CD14-positive monocyte (primary cell): ENCODE measurements around the gene PERCC1. TPM values are rescaled to one million over a fixed set of nuclear protein-coding genes. Genes with fewer than 3 reads are reported as not detected.

ENCODE experiments used
- DNase-seq, 3 donors: peaks; one replicate each; pipeline ENCODE4 v3.0.0-alpha.2; 2011 to 2022
- H2AFZ ChIP-seq: 2 replicates; pipeline ENCODE4 v1.6.0; 2012; ENCODE audit warnings: mild to moderate bottlenecking, low read depth, low read length, inconsistent platforms; ENCODE audit not compliant: insufficient read depth, poor library complexity, severe bottlenecking
- H3K27ac ChIP-seq, 2 donors: 1 replicate in 1 of 2; 2 replicates in 1 of 2; pipeline ENCODE4 v1.5.1; 2012 to 2013; ENCODE audit warnings: low read length in 2 of 2, control low read depth in 1 of 2, inconsistent platforms in 1 of 2, low read depth in 1 of 2, mild to moderate bottlenecking in 1 of 2
- H3K27me3 ChIP-seq, 2 donors: one replicate each; pipeline versions ENCODE4 v1.6.0 to v1.6.1; 2011 to 2013; ENCODE audit warnings: low read length in 2 of 2; ENCODE audit not compliant: control insufficient read depth in 2 of 2, insufficient read depth in 2 of 2
- H3K36me3 ChIP-seq, 2 donors: replicated peaks in 1 of 2; 1 replicate in 1 of 2; 2 replicates in 1 of 2; pipeline versions ENCODE4 v1.5.1 to v1.6.1; 2012 to 2013; ENCODE audit warnings: low read length in 2 of 2, control low read depth in 1 of 2, inconsistent platforms in 1 of 2, mild to moderate bottlenecking in 1 of 2; ENCODE audit not compliant: insufficient read depth in 2 of 2, control insufficient read depth in 1 of 2
- H3K4me1 ChIP-seq, 2 donors: 1 replicate in 1 of 2; 2 replicates in 1 of 2; pipeline versions ENCODE4 v1.5.1 to v1.6.1; 2012 to 2013; ENCODE audit warnings: low read length in 2 of 2, control low read depth in 1 of 2, inconsistent platforms in 1 of 2, mild to moderate bottlenecking in 1 of 2, moderate library complexity in 1 of 2; ENCODE audit not compliant: insufficient read depth in 2 of 2, control insufficient read depth in 1 of 2
- H3K4me2 ChIP-seq: replicated peaks from 2 replicates; pipeline ENCODE3; 2012; ENCODE audit warnings: low read length, moderate library complexity, mild to moderate bottlenecking; ENCODE audit not compliant: poor library complexity, severe bottlenecking; ENCODE audit errors: extremely low read depth
- H3K4me3 ChIP-seq, 3 experiments: fragments of 200-600 bp in 1 of 3; sonication (generic) in 1 of 3; replicated peaks in 1 of 3; 1 replicate in 2 of 3; 2 replicates in 1 of 3; pipeline ENCODE4 v1.5.1; 2011 to 2013; ENCODE audit warnings: low read length in 3 of 3, mild to moderate bottlenecking in 3 of 3, control low read depth in 2 of 3, low read depth in 2 of 3, inconsistent platforms in 1 of 3, moderate library complexity in 1 of 3
- H3K79me2 ChIP-seq: 2 replicates; pipeline ENCODE4 v1.6.0; 2012; ENCODE audit warnings: mild to moderate bottlenecking, control low read depth, inconsistent platforms, low read length, moderate library complexity; ENCODE audit not compliant: insufficient read depth
- H3K9ac ChIP-seq: 2 replicates; pipeline ENCODE4 v1.6.0; 2017; ENCODE audit warnings: low read length, mild to moderate bottlenecking; ENCODE audit not compliant: insufficient read depth, poor library complexity, severe bottlenecking
- H3K9me3 ChIP-seq, 2 donors: replicated peaks in 1 of 2; 1 replicate in 1 of 2; 2 replicates in 1 of 2; pipeline versions ENCODE4 v1.5.1 to v1.6.1; 2012 to 2013; ENCODE audit warnings: low read length in 2 of 2, control low read depth in 1 of 2; ENCODE audit not compliant: control insufficient read depth in 1 of 2, insufficient read depth in 1 of 2
- H4K20me1 ChIP-seq: 2 replicates; pipeline ENCODE4 v1.6.0; 2012; ENCODE audit warnings: mild to moderate bottlenecking, low read length, control low read depth, moderate library complexity; ENCODE audit not compliant: insufficient read depth
- H3K27ac Mint-ChIP-seq, 7 donors: one replicate each; pipeline ENCODE4 v1.8.0; 2020; ENCODE audit warnings: mild to moderate bottlenecking in 7 of 7, mixed read lengths in 7 of 7, moderate library complexity in 6 of 7, inconsistent platforms in 2 of 7
- H3K27me3 Mint-ChIP-seq, 3 donors: one replicate each; pipeline ENCODE4 v1.8.0; 2021 to 2022; ENCODE audit warnings: low read depth in 3 of 3, mild to moderate bottlenecking in 3 of 3, mixed read lengths in 3 of 3, moderate library complexity in 3 of 3, inconsistent platforms in 1 of 3
- H3K36me3 Mint-ChIP-seq, 2 donors: one replicate each; pipeline ENCODE4 v1.8.0; 2020; ENCODE audit warnings: mixed read lengths in 2 of 2, inconsistent platforms in 1 of 2, mild to moderate bottlenecking in 1 of 2
- H3K4me1 Mint-ChIP-seq: one replicate; pipeline ENCODE4 v1.8.0; 2020; ENCODE audit warnings: mild to moderate bottlenecking, mixed read lengths
- H3K4me3 Mint-ChIP-seq, 2 donors: one replicate each; pipeline ENCODE4 v1.8.0; 2020; ENCODE audit warnings: mild to moderate bottlenecking in 2 of 2, mixed read lengths in 2 of 2, moderate library complexity in 1 of 2
- H3K9me3 Mint-ChIP-seq, 7 donors: one replicate each; pipeline ENCODE4 v1.8.0; 2020 to 2022; ENCODE audit warnings: mixed read lengths in 7 of 7, mild to moderate bottlenecking in 6 of 7, moderate library complexity in 6 of 7, inconsistent platforms in 2 of 7
- WGBS: methylation state at CpG from one replicate; pipeline ENCODE4 v1.1.5; 2013; ENCODE audit warnings: missing lambda C conversion rate; ENCODE audit not compliant: insufficient coverage; 5-methylcytosine and 5-hydroxymethylcytosine counted together
- intact Hi-C, 2 donors: fragments of 100-400 bp; cut with micrococcal nuclease; formaldehyde crosslinking; loops; one replicate each; pipeline versions ENCODE4 v1.15.0 to v1.15.1; 2023
- polyA plus RNA-seq, 3 donors: library from polyadenylated mRNA; depleted of rRNA in 1 of 3; unstranded in 2 of 3; stranded (reverse) in 1 of 3; fragments of 300-500 nt in 2 of 3; fragments of >200 nt in 1 of 3; fragmentation: Illumina TruSeq in 2 of 3; gene quantifications; 1 replicate in 2 of 3; 2 replicates in 1 of 3; pipeline ENCODE4 v1.2.3, GENCODE V29; 2012 to 2021
- TF ChIP-seq, protein P1 (sequence below): fragments of 200-600 bp; IDR thresholded peaks from one replicate; pipeline ENCODE4 v1.8.0; 2022; ENCODE audit warnings: antibody characterized with exemption, mild to moderate bottlenecking

PERCC1 gene
- polyA plus RNA-seq, 3 donors = not detected

DNA sequence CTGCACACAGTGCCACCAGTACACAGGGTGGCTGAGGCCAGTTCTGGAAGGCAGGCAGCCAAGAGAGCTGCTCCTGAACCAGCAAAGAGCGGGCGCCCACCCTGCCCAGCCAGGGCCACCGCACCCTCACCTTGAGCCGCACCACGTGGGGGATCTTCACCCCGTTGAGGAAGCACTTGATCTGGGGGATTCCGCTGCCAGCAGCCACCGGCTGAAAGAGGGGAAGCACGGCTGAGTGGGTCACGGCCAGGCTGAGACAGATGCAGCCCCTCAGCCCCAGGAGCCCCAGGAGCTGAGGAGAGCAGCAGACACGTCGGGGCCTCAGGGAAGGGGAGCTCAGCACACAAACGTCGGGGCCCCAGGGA, 28.1 kb downstream of the PERCC1 start:
- Mint-ChIP-seq H3K36me3 (peaks cover 61 to 88% of the 10 kb centered on the region in 2 donors), H3K4me1 (no peaks in the 10 kb centered on the region), H3K27me3 (peaks cover 0 to 2% (median 0%) of the 10 kb centered on the region in 3 donors), H3K9me3 (no peaks in the 10 kb centered on the region), H3K27ac (peak overlapping the region in 4 of 7 donors; percentile 13 to 86 (median 62)), H3K4me3 (no peak overlapping the region)
- intact Hi-C loops = loop anchor here in 1 of 2 donors (10.0 kb wide), 1 partner anchor 46 kb away; no protein-coding TSS in a partner anchor
- Histone ChIP-seq H4K20me1 (peaks cover 76% of the 10 kb centered on the region), H3K36me3 (peaks cover 76 to 96% of the 10 kb centered on the region in 2 donors), H3K9me3 (no peaks in the 10 kb centered on the region), H3K4me3 (no peak overlapping the region), H3K27ac (no peak overlapping the region), H2AFZ (no peak overlapping the region), H3K4me2 (no peak overlapping the region), H3K27me3 (no peaks in the 10 kb centered on the region), H3K4me1 (no peaks in the 10 kb centered on the region), H3K9ac (no peak overlapping the region), H3K79me2 (peaks cover 36% of the 10 kb centered on the region)
- TF ChIP-seq, protein P1, sequence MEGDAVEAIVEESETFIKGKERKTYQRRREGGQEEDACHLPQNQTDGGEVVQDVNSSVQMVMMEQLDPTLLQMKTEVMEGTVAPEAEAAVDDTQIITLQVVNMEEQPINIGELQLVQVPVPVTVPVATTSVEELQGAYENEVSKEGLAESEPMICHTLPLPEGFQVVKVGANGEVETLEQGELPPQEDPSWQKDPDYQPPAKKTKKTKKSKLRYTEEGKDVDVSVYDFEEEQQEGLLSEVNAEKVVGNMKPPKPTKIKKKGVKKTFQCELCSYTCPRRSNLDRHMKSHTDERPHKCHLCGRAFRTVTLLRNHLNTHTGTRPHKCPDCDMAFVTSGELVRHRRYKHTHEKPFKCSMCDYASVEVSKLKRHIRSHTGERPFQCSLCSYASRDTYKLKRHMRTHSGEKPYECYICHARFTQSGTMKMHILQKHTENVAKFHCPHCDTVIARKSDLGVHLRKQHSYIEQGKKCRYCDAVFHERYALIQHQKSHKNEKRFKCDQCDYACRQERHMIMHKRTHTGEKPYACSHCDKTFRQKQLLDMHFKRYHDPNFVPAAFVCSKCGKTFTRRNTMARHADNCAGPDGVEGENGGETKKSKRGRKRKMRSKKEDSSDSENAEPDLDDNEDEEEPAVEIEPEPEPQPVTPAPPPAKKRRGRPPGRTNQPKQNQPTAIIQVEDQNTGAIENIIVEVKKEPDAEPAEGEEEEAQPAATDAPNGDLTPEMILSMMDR = no peak
- DNase-seq = peak in 1 of 3 donors; percentile 25
- 60% methylated on average over 14 of the region's 14 CpGs for WGBS

DNA sequence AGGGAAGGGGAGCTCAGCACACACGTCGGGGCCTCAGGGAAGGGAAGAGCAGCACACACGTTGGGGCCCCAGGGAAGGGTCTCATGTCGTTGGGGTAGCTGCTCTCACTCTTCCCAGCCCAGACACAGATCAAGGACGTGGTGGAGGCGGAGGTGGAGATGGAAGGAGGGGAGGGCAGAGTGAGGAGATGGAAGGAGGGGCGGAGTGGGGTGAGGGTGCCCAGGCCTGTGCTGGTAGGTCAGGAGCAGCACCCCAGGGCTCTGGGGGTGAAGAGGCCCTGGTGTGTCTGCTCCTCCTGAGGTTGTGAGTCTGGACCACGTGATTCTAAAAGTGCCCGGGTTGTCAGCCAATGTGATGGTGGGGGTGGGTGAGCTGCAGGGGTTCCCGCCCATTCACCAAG, 29.1 kb downstream of the PERCC1 start:
- Histone ChIP-seq H3K9me3 (no peaks in the 10 kb centered on the region), H3K4me3 (no peak overlapping the region), H2AFZ (no peak overlapping the region), H3K27me3 (no peaks in the 10 kb centered on the region), H3K4me2 (no peak overlapping the region), H3K9ac (no peak overlapping the region), H3K36me3 (peaks cover 75 to 96% of the 10 kb centered on the region in 2 donors), H3K79me2 (peaks cover 46% of the 10 kb centered on the region), H3K27ac (peak overlapping the region in 1 of 2 donors; percentile 31), H3K4me1 (no peaks in the 10 kb centered on the region), H4K20me1 (peaks cover 83% of the 10 kb centered on the region)
- H3K4me1 Mint-ChIP-seq = no peaks in the 10 kb centered on the region
- WGBS = 100% methylated on average over 1 of the region's 10 CpGs
- peak overlapping the region in 3 of 7 donors; percentile 74 to 78 (median 78) for H3K27ac Mint-ChIP-seq
- peaks cover 0 to 3% (median 0%) of the 10 kb centered on the region in 3 donors for H3K27me3 Mint-ChIP-seq
- no peak for DNase-seq
- intact Hi-C loops = loop anchor here in 1 of 2 donors (10.0 kb wide), 1 partner anchor 45 kb away; no protein-coding TSS in a partner anchor
- H3K4me3 Mint-ChIP-seq = no peak overlapping the region
- peaks cover 62 to 90% of the 10 kb centered on the region in 2 donors for H3K36me3 Mint-ChIP-seq
- TF ChIP-seq, protein P1 = no peak
- no peaks in the 10 kb centered on the region for H3K9me3 Mint-ChIP-seq
